HT-29 (cell line): ENCODE results near the gene DCHS2. TPM values are rescaled to one million over a fixed set of nuclear protein-coding genes. Genes with fewer than 3 reads are reported as not detected.
A peak's percentile ranks its signal among the peaks of the same experiment; 100 is the strongest.

Experiments used
- DNase-seq: peaks from one replicate; pipeline ENCODE4 v3.0.0-alpha.2; 2015; ENCODE audit warnings: low spot score
- total RNA-seq: library from RNA; depleted of rRNA; stranded (reverse); fragments of >200 nt; shearing (Covaris generic); gene quantifications from 2 replicates; pipeline ENCODE4 v1.2.3, GENCODE V29; 2014; rRNA removed

The DCHS2 gene
- not detected in 2 replicates for total RNA-seq

- DNase-seq = no peak
Measured at GRCh38 chr4:154491341-154492271, at the start of gene DCHS2. TSS of gene DCHS2 (minus strand) at chr4:154491799. CDS start at chr4:154491355, 444 bp downstream.

GRCh38 chr4:154534296-154534695 is 42.7 kb upstream of the DCHS2 start:
- no peak for DNase-seq

GRCh38 chr4:154529728-154530519 is 38.3 kb upstream of the DCHS2 start:
- no peak for DNase-seq

- no peak for DNase-seq
Measured at GRCh38 chr4:154528869-154529268, 37.3 kb upstream of the DCHS2 start.

- no peak for DNase-seq
Measured at GRCh38 chr4:154527308-154527707, 35.7 kb upstream of the DCHS2 start.

GRCh38 chr4:154526151-154526550 is 34.6 kb upstream of the DCHS2 start:
- DNase-seq = no peak

GRCh38 chr4:154521607-154522006 is 30.0 kb upstream of the DCHS2 start:
- no peak for DNase-seq

GRCh38 chr4:154519214-154519613 is 27.6 kb upstream of the DCHS2 start:
- DNase-seq = no peak

- DNase-seq = no peak
Measured at GRCh38 chr4:154517591-154517990, 26.0 kb upstream of the DCHS2 start.

GRCh38 chr4:154516318-154517029 is 24.9 kb upstream of the DCHS2 start:
- DNase-seq = no peak

- DNase-seq = no peak
Measured at GRCh38 chr4:154511981-154512380, 20.4 kb upstream of the DCHS2 start.

- DNase-seq = no peak
Measured at GRCh38 chr4:154511548-154511947, 19.9 kb upstream of the DCHS2 start.

GRCh38 chr4:154507156-154507555 is 15.6 kb upstream of the DCHS2 start:
- peak; percentile 25 for DNase-seq

- peak; percentile 18 for DNase-seq
Measured at GRCh38 chr4:154506253-154506652, 14.7 kb upstream of the DCHS2 start.

GRCh38 chr4:154503598-154503997 is 12.0 kb upstream of the DCHS2 start:
- DNase-seq = peak; percentile 36

- no peak for DNase-seq
Measured at GRCh38 chr4:154502111-154502510, 10.5 kb upstream of the DCHS2 start.

GRCh38 chr4:154497889-154498288 is 6.3 kb upstream of the DCHS2 start:
- DNase-seq = no peak

GRCh38 chr4:154495867-154496266 is 4.3 kb upstream of the DCHS2 start:
- no peak for DNase-seq

GRCh38 chr4:154492288-154492687 is 689 bp upstream of the DCHS2 start:
- DNase-seq = no peak

- no peak for DNase-seq
Measured at GRCh38 chr4:154490583-154491340, 837 bp downstream of the DCHS2 start.

- no peak for DNase-seq
Measured at GRCh38 chr4:154490234-154490582, 1.4 kb downstream of the DCHS2 start.
